ENCODE results near the gene RIN1.

DNA sequence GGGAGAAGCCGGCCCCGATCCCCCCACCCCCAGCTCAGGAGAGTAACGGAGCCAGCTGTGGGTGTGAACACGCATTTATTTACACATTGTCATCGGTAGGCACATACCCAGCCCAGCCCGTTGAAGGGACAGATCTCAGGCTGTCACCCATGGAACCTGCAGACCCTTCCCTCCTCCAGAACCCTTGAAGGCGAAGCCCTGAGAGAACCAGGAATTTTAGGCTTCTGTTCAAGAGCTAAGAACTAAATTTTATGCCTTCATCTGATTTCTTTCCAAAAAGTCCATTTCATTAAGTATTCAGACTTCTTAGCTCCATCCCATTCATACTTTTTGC, 9.0 kb upstream of the RIN1 start:
- TF ChIP-seq, protein P1, sequence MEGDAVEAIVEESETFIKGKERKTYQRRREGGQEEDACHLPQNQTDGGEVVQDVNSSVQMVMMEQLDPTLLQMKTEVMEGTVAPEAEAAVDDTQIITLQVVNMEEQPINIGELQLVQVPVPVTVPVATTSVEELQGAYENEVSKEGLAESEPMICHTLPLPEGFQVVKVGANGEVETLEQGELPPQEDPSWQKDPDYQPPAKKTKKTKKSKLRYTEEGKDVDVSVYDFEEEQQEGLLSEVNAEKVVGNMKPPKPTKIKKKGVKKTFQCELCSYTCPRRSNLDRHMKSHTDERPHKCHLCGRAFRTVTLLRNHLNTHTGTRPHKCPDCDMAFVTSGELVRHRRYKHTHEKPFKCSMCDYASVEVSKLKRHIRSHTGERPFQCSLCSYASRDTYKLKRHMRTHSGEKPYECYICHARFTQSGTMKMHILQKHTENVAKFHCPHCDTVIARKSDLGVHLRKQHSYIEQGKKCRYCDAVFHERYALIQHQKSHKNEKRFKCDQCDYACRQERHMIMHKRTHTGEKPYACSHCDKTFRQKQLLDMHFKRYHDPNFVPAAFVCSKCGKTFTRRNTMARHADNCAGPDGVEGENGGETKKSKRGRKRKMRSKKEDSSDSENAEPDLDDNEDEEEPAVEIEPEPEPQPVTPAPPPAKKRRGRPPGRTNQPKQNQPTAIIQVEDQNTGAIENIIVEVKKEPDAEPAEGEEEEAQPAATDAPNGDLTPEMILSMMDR (IDR thresholded peaks at IDR 0.05) = no peak
- TF ChIP-seq POLR2A (IDR thresholded peaks at IDR 0.05) = no peak

Data from uterus (tissue), 2 donors.